T-helper 2 cell (primary cell): ENCODE measurements around the gene PAX8.

Experiments
- DNase-seq, 5 experiments: peaks; one replicate each; pipeline versions ENCODE4 v3.0.0 to v3.0.0-alpha.2; 2012 to 2022

The PAX8 gene

GRCh38 chr2:113166187-113166645, 112.5 kb downstream of the PAX8 start:
- DNase-seq, result no peak
